ENCODE results near the gene HMCN1.

GRCh38 chr1:185960422-185961321 is 226.5 kb downstream of the HMCN1 start:
- no peak for TF ChIP-seq CTCF (IDR thresholded peaks at IDR 0.05; ENCODE audit: low read depth, low read length, poor library complexity, severe bottlenecking)
- no peak for TF ChIP-seq EZH2phosphoT487 (IDR thresholded peaks at IDR 0.05; ENCODE audit: borderline replicate concordance, low read length)

Measured in DOHH2 (cell line).